GM21717 (cell line): ENCODE data around the gene CYP26A1.
"Not testable (repeated sequence)": the region's sequence is repeated elsewhere in the genome, so short reads cannot be mapped to it uniquely, and the experiment has no call there.

Source experiments
- ATAC-seq: cut with Tn5 transposase; IDR thresholded peaks from one replicate; pipeline ENCODE4 v1.9.1; 2021; ENCODE audit warnings: mild to moderate bottlenecking, moderate library complexity; ENCODE audit not compliant: unreplicated experiment

CYP26A1 gene

DNA sequence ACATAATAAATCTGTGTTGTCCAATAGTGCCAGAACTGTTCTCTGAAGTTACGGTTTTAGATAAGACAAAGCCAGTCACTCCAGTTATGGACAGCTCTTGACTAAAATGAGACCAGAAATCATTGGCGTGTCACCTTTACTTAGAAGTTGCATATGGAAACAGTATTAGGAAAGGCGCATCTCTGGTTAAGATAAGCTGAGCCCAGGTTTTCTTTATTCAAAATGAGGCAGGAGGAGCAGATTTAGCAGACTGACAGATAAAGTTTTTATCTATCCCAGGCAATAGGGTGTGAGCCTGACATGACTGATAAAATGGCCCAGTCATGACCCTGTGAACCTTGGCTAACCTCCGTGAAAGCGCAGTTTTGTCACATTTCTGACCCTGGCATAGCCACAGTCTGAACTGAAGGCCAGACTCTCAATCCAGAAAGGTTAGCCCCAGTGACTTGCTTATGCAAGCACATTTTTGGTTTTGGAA lies 4.2 kb downstream of the CYP26A1 start:
- no peak for ATAC-seq

DNA sequence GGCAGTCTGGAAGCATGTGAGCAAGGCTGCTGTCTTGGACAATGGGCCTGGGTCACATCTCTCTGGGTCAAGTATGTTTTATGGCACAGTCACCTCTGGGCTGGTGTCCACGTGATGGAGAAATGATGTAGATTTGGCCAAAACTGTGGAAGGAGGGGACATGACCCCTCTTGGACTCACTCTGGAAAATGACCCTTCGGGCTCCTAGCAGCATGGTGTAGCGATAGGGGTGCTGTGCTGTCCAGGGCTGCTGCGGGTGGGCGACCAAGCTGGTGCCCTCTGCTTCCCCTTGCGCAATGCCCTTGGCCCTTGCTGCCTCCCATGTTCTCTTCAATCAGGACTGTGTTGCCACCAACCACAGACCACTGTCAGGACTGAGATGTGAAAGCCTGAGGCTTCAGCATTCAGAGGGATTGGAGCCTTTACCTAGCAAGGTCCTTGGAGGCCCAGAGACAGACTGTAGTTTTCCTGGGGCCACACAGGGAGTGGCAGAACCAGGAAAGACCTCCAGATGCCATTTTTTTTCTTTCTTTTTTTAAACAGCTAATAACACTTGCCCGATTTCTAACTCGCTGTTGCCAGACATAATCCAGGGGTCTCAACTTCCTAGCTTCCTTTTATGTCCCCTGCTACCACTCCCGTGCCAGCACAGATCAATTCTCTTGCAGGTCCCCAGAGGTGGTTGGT lies 6.1 kb downstream of the CYP26A1 start:
- ATAC-seq, result no peak

DNA sequence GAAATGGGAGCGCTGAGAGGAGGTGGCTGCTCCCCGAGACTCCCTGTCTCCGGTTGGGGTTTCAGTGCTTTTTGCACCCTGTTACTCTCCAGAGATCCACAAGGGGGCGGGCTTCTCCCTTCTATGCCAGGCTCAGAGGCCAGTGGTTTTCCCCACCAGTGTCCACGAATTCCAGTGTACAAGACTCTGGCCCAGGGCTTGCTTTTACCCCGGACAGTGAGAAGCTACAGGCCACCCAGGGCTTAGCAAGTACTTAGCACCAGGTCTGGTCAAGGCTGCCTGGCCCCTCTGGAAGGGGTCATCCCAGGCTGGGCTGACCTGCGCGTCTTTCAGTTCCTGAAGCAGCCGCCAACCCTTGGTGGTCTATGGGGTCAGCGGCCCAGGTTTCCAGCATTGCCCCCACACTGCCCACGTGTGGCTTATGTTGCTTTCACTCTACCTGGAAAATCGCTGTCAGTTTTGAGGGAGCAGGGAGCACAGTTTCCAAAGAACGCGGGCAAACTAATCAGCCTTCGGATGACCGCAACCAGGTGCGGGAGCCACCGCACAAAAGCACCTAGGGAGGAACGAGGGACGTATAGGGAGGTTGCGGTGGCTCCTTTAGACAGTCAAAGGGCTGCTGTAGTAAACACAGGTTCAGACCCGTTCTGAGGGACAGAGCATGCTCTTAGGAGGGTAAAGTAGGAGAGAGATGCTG lies 6.8 kb downstream of the CYP26A1 start:
- no peak for ATAC-seq

DNA sequence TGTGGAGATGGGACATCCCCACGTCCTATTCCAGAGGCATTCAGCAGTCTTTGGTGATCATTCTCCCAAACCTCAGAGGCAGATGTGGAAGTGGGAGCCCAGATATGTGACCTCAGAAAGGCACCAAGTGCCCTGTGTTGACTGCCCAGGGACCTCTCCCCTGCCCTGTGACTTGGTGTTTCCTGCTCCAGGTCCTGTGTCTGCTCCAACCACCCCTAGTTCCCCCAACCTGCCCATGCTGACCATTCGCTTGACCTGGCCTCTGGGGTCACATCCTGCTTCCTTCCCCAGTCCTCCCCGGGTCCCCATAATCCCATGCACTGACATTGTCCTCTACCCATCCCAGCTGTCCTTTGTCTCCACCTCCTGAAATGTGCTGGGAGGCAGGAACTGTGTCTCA lies 7.6 kb downstream of the CYP26A1 start:
- no peak for ATAC-seq

DNA sequence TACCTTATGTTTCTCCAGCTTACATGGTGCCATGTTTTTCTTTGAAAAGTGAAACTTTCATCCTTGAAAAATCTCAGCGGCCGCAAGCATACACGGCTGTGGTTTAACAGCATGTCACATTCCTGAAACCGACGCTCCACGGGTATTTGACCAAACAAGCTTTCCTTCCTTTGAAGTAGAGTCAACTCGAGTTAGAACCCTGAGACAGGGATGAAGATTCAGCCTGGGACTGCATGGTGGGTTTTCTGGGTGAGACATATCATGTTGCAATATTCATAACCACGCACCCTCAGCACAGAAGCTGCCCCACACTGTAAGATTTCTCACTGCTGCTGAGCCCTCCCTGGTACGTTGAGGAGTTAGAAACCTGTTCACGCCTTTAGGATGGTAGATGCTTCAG lies 8.1 kb downstream of the CYP26A1 start:
- ATAC-seq, result no peak

DNA sequence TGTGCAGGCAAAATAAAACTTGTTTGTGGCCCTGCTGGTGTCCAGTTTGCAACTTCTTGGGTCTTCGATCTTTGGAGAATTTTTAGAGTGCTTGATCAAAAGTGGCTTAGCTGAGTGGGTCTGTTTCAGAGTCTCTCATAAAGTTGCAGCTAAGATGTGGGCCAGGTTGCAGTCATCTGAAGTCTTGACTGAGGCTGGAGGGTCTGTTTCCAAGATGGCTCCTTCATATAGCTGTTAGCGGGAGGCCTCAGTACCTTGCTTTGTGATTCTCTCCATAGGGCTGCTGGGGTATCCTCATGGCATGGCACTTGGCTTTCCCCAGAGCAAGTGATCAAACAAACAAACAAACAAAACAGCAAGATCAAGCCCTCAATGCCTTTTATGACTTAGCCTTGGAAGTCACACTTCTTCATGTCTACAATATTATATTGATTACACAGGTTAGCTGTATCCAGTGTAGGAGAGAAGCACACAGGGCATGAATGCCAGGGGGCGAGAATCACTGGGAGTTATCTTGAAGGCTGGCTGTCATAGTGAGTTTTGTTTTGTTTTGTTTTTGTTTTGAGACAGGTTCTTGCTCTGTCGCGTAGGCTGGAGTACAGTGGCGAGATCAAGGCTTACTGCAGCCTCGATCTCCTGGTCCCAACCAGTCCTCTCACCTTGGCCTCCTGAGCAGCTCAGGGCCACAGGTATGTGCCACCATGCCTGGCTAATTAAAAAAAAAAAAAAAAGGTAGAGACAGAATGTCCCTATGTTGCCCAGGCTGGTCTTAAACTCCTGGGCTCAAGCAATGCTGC lies 10.2 kb downstream of the CYP26A1 start:
- no peak for ATAC-seq

DNA sequence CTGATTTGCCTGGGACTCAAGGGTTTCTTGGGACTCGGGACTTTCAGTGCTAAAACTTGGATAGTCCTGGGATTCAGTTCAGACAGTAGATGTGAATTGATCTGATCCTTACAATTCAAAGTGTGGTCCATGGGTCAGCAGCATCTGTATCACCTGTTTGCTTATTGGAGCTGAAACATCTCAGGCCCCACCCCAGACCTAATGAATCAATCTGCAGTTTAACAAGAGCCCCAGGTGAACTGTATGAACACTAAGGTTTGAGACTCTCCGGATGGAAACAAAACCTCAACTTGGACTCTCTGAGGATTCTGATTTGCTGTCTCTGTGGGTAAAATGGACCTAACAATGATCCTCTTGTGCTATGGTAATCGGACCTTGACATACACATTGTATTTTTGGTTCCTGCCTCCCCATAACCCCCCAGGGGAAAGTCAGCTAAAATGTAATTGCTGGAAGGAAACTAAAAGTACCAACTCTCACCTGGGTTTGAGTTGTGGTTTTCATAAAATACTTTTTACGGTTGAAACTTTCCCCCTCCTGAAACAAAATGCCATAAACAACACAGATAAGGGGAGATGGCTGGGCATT lies 11.7 kb downstream of the CYP26A1 start:
- no peak for ATAC-seq

DNA sequence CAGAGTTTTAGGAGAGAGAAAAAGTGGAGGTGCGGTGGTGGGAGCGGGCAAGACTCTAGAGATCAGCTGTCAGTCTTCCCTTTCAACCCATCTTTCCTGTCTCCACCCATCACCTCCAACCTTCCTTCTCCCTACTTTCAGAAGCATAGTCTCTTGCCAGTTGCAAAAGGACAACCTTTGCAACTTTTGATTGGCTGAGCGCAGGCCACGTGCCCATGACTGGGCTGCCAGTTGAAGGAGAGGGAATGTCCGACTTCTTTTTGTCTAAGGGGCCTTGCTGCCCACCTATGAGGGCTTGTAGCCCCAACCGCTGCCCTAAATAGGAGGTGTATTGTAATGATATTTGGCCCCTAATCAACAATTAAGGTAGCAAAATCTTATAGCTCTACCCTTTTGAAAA lies 12.6 kb downstream of the CYP26A1 start:
- ATAC-seq, result no peak

DNA sequence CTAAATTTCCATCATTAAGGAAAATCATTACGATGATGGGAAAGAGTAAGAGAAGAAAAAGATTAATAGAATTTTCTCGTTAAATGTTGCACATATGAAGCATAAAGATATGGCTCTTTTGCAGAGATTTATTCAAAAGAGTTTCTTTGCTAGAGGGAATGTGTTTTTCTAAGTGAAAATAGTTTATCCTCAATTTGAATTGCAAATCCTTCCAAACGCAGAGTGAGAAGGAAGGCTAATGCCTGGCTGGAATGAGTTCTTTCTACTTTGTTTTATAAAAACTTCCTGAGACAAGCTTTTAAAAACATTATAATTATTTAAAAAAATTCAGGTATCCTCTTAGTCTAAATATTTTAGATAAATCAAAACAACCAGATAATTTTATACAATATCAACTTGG lies 14.2 kb downstream of the CYP26A1 start:
- ATAC-seq, result no peak

DNA sequence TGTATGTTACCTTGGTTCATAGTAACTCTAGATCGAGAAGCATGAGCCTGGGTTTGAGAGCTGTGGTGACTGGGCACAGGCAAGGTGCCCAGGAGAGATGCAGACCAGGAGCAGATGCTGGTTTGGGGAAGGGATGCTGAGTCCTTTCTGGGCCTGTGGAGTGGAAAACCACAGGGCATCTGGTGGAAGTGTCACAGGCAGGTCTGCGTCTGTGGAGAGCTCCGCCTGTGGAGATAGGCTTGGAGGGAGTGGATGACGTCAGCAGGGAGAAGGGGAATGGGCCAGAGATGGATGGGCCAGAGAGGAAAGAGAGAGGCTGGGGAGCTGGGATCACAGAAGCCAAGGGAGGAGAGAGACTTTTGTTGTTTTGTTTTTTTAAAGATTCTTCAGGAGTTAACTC lies 14.8 kb downstream of the CYP26A1 start:
- no peak for ATAC-seq

DNA sequence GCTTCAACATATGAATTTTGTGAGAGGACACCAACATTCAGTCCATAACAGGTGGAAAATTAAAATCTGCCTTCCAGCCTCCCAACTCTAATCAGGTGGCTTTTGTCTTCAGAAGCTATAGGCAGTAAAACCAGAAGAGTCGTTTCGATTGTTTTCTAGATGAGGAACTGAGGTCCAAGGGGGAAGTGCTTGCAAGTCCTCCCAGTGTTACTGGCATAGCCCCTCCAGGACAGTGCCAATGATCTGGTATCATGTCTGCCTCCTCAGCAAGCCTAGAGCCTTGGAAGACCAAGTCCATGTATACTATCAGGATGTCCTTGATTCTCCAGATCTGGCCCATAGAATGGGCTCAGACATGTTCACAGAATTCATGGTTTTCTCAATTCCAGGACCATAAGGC lies 16.9 kb downstream of the CYP26A1 start:
- ATAC-seq, result no peak

DNA sequence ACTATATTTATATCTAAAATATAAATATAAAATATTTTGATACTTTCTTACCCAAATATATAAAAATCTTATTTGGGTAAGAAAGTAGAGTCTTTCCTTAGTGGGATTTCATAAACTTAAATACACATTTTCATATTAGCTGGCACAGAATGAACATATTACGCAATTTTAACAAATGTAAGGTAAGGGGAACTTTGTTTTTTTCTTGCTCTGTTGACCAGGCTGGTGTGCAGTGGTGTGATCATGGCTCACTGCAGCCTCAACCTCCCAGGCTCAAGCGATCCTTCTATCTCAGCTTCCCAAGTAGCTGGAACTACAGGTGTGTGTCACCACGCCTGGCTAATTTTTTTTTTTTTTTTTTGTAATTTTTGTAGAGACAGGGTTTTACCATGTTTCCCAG lies 18.3 kb downstream of the CYP26A1 start:
- no peak for ATAC-seq

DNA sequence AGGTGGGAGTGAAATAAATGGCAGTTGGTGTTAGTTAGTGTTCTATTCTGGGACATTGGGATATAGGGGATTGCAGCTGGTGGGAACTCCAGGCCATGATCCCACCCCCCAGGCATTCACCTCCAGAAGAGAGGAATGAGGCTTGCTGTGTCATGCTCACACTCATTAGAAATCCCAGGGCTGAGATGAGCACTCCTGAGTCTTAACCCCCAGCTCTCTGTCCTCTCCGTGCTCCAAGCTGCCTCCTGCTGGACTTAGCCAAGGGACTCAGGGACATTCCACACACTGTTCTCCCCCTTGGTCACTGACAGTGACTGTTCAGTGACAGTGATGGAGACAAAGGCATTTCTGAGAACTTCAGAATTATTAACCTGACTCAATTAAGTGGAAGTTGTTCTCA lies 21.5 kb downstream of the CYP26A1 start:
- no peak for ATAC-seq

DNA sequence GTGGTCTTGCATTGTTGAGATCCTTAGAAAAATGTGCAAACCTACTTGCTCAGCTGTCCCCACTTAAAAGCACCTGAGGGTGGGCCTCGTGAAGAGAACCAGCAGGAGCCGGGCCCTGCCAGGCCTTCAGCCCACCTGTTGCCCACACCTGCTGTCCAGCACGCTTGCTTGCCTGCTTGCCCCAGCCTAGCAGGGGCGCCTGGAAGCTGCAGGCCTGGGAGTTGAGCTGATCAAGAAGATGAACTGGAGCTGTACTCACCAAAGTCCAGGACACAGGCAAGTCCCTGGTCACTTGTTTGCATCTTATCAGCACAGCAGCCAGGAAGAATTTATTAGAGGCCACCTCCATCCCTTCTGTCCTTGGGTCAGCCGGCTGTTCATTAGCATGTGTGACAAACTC lies 23.2 kb downstream of the CYP26A1 start:
- no peak for ATAC-seq

DNA sequence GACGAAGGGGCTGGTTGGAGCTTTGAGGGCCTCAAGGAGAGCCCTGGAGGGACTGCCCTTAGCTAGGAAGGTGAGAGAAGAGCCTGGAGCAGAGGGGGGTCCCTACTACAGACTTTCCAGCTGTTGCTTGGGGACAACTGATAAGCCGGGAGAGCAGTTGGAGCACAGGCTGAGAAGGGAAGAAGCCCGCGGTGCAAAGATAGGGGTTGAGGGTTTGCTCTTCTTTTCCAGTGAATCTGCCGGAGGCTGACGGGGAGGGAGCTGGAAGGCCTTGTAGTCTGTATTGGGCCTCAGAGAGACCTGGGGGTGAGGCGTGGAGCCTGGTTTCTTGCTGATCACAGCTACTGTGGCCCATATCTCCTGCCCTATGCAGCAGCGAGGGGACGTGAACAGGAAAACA lies 23.7 kb downstream of the CYP26A1 start:
- no peak for ATAC-seq

DNA sequence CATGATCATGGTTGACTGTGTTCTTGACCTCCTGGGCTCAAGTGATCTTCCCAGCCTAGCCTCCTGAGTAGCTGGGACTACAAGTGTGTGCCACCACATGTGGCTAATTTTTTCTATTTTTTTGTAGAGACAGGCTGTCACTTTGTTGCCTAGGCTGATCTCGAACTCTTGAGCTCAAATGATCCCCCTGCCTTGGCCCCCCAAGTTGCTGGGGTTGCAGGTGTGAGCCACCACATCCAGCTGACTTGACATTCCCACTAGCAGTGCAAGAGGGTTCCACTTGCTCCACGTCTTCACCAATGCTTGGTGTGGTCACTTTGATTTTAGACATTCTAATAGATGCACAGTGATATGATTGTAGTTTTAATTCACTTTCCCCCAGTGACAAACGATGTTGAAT lies 25.1 kb downstream of the CYP26A1 start:
- no peak for ATAC-seq

DNA sequence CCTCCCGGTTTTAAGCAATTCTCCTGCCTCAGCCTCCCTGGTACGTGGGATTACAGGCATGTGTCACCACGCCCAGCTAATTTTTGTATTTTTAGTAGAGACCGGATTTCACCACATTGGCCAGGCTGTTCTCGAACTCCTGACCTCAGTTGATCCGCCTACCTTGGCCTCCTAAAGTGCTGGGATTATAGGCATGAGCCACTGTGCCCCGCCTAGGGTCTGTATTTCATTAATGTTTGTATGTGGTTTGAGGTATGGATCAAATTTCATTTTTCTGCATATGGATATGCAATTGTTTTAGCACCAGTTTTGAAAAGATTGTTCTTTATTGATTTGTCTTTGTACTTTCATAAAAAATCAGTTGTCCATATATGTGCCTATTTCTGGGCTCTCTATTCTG lies 26.0 kb downstream of the CYP26A1 start:
- no peak for ATAC-seq

DNA sequence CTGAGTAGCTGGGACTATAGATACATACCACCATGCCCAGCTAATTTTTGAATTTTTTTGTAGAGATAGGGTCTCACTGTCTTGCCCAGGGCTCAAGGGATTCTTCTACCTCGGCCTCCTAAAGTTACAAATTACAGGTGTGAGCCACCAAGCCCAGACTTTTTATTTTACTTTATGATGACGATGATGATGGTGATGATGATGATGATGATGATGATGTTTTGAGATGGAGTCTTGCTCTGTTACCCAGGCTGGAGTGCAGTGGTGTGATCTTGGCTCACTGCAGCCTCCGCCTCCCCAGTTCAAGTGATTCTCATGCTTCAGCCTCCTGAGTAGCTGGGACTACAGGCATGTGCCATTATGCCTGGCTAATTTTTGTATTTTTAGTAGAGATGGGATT lies 27.5 kb downstream of the CYP26A1 start:
- not testable (repeated sequence) for ATAC-seq

DNA sequence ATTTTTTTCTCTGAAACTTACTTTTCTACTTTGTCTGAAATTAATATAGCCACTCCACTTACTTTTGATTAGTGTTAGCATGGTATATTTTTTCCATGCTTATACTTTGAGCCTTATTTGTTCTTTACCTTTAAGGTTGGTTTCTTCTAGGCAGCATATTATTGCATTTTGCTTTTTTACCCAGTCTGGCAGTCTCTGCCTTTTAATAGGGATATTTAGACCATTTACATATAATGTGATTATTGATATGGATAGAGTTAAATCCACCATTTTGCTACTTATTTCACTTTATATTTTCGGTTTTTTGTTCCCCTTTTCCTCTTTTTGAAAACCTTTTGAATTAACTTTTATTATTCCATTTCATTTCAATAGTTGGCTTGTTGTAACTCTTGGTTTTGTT lies 30.3 kb downstream of the CYP26A1 start:
- ATAC-seq, result no peak

DNA sequence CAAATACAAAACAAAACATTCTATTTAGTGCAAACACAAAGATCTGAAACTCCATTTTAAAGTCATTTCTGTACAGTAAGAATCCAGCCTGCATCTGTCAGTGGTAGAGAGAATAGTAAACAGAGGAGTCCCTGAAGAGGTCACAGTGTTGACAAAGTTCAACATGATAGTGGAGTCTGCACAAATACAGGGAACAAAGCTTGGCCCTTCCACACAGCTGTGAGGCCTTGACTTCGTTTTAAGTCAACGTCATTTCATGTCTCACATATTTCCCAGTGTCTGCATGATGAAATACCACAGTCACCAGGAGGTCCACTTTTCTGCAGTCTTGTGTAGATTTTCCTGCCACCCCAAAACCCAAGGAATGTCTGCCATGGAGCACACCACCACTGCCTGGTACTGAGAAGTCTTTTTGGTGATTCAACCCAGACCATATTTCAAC lies 33.0 kb downstream of the CYP26A1 start:
- no peak for ATAC-seq

DNA sequence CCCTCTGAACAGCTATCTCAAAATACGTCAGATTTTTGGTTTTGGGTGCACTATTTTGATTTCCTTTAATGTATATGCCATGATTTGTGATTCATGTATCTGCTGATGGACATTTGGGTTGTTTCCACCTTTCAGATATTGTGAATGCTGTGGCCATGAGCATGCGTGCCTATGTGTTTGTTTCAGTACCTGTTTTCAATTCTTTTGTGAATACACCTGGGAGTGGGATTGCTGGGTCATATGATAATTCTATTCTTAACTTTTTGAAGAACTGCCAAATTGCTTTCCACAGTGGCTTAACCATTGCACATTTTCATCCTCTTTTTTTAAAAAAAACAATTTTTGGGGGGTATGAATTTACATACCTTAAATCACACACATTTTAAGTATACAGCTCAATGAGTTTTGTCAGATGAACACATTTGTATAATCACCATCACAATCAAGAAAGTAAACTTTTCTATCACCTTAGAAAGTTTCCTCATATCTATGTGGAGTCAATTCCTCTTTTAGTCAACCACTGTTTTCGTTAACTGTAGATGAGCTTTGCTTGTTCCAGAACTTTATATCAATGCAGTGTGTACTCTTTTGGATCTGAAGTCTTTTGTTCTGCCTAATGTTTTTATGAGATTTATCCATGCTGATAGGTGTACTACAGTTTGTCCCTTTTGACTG lies 36.9 kb downstream of the CYP26A1 start:
- ATAC-seq, result peak; percentile 69
